HL-60/S4 treated with phorbol 12-myristate 13-acetate at 8.2 ng/mL for 4 days and 3 days (cell line): ENCODE results near the gene ANKMY1.
"Not testable (repeated sequence)": the region's sequence is repeated elsewhere in the genome, so short reads cannot be mapped to it uniquely, and the experiment has no call there.

Experiments
- in situ Hi-C: fragments of 300-500 bp; cut with MboI; formaldehyde crosslinking; loops from 2 replicates; pipeline ENCODE4 v1.15.0; 2022; ENCODE audit warnings: low sequenced_read_pairs

Gene ANKMY1

GRCh38 chr2:240569523-240569997, 11.8 kb upstream of the ANKMY1 start:
- in situ Hi-C loops, result no loop called here

- in situ Hi-C loops, result no loop called here
Observed at GRCh38 chr2:240568678-240569522, 11.1 kb upstream of the ANKMY1 start.

DNA sequence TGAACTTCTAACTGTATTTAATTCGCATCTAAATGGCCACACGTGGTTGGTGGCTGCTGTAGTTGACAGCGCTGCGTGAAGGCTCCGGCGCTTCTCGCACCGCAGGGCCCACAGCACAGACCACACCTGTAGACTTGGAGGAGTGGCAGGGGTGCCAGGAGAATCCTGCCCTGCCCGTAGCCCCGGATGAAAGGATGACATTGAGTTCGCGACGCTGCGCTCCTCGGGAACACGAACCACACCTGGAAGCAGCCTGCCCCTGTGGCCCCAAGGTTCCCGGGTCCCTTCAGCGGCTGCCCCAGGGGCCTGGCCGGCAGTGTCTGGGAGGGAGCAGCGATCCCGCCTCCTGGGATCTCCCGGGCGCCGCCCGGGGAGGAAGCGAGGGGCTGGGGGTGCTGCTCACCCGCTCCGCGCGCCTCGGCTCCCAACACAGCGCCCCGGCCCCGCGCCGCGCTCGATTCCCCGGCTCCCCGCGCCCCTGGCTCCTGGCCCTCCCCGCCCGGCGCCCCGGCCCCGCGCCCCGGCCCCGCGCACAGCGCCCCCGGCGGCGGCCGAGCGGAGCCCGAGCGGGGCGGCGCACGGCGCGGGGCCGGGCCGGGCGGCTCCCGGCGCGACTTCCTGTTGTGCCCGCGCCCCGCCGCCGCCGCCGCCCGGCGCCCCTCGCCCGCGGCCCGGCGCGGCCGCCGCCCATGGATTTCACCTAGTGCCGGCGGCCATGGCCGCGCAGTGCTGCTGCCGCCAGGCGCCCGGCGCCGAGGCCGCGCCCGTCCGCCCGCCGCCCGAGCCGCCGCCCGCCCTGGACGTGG, 10.3 kb upstream of the ANKMY1 start, which contains the start of gene RNPEPL1:
TSS of gene RNPEPL1 (plus strand) at position 613 of the 806 bp plus-strand sequence. CDS start at position 716, 103 bp downstream.
- in situ Hi-C loops, result no loop called here

GRCh38 chr2:240567137-240567871, 9.5 kb upstream of the ANKMY1 start:
- in situ Hi-C loops, result no loop called here

DNA sequence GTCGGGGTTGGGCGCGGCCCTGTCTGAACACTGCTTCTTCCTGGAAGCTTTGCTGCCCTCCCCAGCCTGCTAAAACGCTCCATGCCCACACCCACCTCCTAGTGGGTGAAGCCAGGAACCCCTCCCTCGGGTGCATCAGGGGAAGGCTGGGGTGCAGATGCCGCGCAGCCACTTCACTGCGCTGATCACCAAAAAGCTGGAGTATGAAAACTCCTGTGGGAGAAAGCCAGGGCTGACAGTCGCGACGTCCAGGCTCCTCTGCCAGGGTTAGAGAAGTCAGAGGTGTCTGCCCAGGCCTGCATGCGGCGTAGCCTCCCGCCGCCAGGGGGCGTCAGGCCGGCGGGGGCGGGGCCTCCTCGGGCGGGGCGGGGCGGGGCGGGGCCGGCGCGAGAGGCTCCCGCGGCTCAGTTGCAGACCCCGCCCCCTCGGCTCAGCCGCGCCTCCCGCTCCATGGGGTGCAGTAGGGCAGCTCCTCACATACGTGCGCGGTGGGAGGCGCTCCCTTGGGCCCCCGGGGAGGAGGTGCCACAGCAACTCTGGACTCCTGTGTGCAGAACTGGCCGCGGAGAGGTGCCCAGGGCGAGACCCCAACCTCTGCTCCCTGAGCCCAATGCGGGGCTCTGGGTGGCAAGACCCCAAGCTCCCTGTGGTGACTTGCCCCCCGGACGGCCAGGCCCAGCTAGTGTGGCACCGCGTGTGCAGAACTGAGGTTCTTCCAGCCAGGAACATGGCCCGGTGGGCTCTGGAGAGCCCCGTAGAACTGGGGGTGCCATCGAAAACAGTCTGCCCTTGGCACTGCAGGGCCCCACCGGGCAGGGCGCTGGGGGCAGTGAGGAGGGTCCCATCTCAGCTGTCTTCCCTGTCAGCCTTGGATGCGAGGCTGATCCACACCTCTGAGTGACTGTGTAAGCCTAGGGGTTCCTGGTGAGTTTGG, 8.7 kb upstream of the ANKMY1 start:
- in situ Hi-C loops, result no loop called here

DNA sequence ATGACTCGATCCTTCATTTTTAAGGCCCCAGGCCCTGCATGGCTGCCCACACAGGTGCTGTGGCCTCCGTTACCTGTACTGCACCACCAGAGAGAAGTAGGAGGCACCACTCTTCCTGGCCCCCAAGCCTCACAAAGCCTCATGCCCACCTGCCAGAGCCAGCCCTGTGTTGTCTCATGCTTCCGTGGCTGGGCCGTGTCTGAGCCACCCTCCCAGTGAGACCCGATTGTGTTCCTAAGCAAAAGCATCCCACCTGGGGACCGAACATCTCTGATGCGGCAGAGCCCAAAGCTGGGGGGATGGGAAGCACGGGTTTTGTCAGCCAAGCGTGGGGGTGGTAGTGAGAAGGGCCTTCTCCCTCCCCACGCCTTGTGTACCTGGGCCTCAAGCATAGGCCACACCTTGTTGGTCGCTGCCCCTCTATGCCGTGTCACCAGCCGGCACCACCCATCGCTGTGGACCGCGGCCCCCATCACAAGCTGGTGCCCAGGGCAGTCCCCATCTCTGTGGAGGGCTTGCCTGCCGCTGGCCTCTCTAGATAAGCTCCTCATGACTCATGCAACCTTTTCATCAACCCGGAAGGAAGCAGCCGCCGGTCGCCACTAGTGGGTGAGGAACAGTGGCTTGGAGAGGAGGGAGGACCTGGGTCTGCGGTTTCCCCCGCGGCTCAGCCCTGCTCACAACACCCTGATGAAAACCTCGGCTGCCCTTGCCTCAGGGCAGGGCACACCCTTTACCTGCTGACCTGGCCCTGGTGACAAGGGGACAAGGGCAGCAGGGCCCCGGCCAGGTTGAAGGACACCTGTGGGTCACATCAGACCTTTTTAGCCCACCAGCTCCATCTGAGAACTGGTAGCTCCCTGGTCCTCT, 7.8 kb upstream of the ANKMY1 start:
- in situ Hi-C loops, result no loop called here

DNA sequence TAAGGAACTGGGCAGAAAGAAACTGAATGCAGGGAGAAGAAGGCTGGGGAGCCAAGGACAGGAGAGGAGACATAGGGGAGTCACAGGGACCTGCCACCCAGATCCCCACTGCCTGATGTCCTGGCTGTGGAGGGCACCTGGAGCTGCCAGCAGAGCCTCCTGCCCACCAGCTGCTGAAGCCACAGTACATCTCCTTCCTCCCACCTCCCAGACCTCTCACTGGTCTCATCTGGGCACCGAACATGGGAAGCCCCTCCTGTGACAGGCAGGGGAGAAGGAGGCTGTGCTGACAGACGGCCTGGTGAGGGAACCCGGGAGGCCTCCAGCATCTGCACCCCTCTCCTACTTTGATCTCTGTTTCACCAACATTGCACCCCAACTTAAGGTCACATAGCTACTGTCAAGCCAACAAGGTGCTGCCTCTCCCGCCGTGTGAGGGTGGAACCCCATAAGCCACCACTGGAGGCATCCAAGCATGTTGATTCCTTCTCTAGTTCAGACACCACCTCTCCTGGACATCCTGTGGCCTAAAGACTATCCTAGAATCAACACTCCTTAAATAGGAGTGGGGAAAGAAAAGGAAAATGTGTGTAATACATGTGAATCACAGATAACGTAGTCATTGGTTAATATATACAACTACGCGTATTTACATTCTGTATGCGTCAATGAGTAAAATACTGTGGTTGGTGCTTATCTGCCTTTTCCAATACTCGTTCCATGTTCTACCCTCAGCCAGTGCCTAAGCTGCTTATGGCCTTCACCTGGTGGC, 7.0 kb upstream of the ANKMY1 start:
- in situ Hi-C loops, result no loop called here

DNA sequence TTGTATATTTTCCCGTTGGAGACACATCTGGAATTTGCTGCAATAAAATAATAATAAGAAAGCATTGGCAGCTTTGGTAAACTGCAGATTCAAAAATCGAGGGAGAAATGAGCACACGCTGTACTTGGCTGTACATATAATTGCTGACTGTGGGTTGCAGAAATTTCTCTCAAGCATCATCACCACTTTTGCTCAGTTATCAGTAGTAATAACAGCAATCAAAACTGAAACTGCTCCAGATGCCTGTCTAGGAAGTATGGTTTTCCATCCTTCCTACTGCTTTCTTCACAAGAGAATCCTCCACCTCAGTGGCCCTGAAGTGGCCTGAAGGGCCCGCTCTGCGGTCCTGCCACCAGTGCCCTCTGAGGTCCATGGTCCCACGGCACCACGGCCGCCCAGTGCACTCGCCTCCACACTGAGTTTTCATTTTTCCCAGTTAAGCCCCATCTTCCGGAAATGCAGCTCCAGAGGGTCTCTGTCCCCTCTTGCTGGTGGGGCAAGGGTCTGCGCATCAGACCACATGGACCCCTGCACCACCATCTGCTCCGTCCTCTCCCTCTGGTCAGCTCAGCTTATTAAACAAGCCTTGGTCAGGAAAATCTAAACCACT, 6.3 kb upstream of the ANKMY1 start:
- in situ Hi-C loops, result no loop called here

DNA sequence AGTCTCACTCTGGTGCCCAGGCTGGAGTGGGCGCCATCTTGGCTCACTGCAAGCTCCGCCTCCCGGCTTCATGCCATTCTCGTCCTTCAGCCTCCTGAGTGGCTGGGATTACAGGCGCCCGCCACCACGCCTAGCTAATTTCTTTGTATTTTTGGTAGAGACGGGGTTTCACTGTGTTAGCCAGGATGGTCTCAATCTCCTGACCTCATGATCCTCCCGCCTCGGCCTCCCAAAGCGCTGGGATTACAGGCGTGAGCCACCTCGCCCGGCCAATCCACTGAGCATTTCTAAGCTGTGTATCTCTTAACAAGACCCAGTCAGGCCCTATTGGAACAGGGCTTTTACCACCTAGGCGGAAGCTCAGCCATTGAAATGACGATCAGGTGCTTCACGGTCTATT, 5.4 kb upstream of the ANKMY1 start:
- in situ Hi-C loops, result not testable (repeated sequence)

GRCh38 chr2:240561325-240561971, 3.7 kb upstream of the ANKMY1 start:
- in situ Hi-C loops, result no loop called here

DNA sequence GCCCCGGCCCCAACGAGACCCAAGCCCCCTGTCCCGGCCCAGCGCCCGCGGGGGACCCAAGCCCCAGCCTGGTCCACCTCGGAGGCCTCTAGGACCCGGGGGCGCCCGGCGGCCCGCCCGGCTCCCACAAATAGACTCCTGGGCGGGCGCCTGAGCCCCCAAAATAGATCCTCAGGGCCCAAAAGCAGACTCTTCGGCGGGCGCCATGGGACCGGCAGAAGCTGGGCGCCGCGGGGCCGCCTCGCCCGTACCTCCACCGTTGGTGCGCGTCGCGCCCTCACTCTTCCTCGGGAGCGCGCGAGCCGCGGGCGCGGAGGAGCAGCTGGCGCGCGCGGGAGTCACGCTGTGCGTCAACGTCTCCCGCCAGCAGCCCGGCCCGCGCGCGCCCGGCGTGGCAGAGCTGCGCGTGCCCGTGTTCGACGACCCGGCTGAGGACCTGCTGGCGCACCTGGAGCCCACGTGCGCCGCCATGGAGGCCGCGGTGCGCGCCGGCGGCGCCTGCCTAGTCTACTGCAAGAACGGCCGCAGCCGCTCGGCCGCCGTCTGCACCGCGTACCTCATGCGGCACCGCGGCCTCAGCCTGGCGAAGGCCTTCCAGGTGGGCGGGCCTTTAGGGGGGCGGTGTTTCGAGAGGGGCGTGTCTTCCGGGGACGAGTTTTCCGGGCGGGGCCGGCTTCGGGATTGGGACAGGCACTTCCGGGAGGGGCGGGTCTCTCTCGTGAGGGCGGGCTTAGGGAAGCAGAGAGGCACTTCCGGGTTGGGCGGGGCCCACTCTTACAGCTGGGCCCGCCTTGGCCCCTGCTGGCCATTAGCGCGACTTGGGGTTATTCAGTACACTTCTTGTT, 2.9 kb upstream of the ANKMY1 start:
- in situ Hi-C loops, result no loop called here

DNA sequence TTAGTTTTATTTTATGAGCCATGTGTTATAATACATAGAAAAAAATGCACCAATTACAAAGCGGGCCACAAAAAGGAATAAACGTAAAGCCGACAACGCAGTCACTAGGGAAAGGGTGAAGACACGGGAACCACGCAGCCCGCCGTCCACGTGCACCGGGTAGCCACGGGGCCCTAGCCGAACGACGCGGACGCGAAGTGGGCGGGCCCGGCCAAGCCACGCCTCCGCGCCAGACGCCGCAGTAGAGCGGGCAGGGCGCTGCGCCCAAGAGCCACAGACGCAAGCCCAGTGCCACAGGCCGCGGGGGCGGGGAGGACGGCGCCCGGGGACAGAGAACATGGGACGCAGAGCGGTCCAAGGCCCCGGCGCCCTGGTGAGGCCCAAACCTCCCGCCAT, 2.3 kb upstream of the ANKMY1 start, which contains the start of gene DUSP28:
TSS of gene DUSP28 (plus strand) at position 274 of the 396 bp plus-strand sequence. CDS start 328 bp downstream, outside the sequence.
- in situ Hi-C loops, result no loop called here

- in situ Hi-C loops, result no loop called here
Observed at GRCh38 chr2:240559286-240559685, 1.5 kb upstream of the ANKMY1 start.

- in situ Hi-C loops, result no loop called here
Observed at GRCh38 chr2:240558236-240558761, 511 bp upstream of the ANKMY1 start.

- in situ Hi-C loops, result no loop called here
Observed at GRCh38 chr2:240557101-240557751, 562 bp downstream of the ANKMY1 start.
